Epidermal melanocyte (primary cell): ENCODE results near the gene PRR20E.
"Not testable (repeated sequence)": the region's sequence is repeated elsewhere in the genome, so short reads cannot be mapped to it uniquely, and the experiment has no call there.

Experiments
- DNase-seq: peaks from one replicate; pipeline ENCODE4 v3.0.0; 2011; ENCODE audit warnings: low spot score; ENCODE audit not compliant: insufficient read length

Gene PRR20E

GRCh38 chr13:57166897-57167296, at the start of gene PRR20E:
TSS of gene PRR20E (plus strand) at chr13:57167197. CDS start at chr13:57167584, 387 bp downstream.
- DNase-seq, result not testable (repeated sequence)

GRCh38 chr13:57123681-57124080, 43.3 kb upstream of the PRR20E start:
- no peak for DNase-seq

- no peak for DNase-seq
Measured at GRCh38 chr13:57128909-57129308, 38.1 kb upstream of the PRR20E start.

- DNase-seq, result no peak
Measured at GRCh38 chr13:57136093-57136492, 30.9 kb upstream of the PRR20E start.

GRCh38 chr13:57137585-57137984, 29.4 kb upstream of the PRR20E start:
- no peak for DNase-seq

GRCh38 chr13:57138988-57139387, 28.0 kb upstream of the PRR20E start:
- no peak for DNase-seq

- DNase-seq, result not testable (repeated sequence)
Measured at GRCh38 chr13:57139781-57140180, 27.2 kb upstream of the PRR20E start.

- DNase-seq, result not testable (repeated sequence)
Measured at GRCh38 chr13:57140235-57140968, 26.6 kb upstream of the PRR20E start, which contains the start of gene PRR20A. TSS of gene PRR20A (plus strand) at chr13:57140918. CDS start at chr13:57141305, 387 bp downstream.

- not testable (repeated sequence) for DNase-seq
Measured at GRCh38 chr13:57147188-57147587, 19.8 kb upstream of the PRR20E start, which contains the start of gene PRR20B. TSS of gene PRR20B (plus strand) at chr13:57147488. CDS start at chr13:57147875, 387 bp downstream.

- not testable (repeated sequence) for DNase-seq
Measured at GRCh38 chr13:57148106-57148505, 18.9 kb upstream of the PRR20E start.

GRCh38 chr13:57153761-57154160, 13.2 kb upstream of the PRR20E start, which contains the start of gene PRR20C:
TSS of gene PRR20C (plus strand) at chr13:57154061. CDS start at chr13:57154448, 387 bp downstream.
- not testable (repeated sequence) for DNase-seq

- DNase-seq, result not testable (repeated sequence)
Measured at GRCh38 chr13:57160332-57160731, 6.7 kb upstream of the PRR20E start, which contains the start of gene PRR20D. TSS of gene PRR20D (plus strand) at chr13:57160632. CDS start at chr13:57161019, 387 bp downstream.

GRCh38 chr13:57191667-57192066, 24.7 kb downstream of the PRR20E start:
- DNase-seq, result no peak

- DNase-seq, result no peak
Measured at GRCh38 chr13:57212989-57213388, 46.0 kb downstream of the PRR20E start.
